ENCODE results near the gene EHD4. TPM values are rescaled to one million over a fixed set of nuclear protein-coding genes. Genes with fewer than 3 reads are reported as not detected.

EHD4 gene
- polyA plus RNA-seq, 1 donor (not counting 4 experiments of a cell fraction or from before 2014, with no cell fraction given) = 31.5 TPM

DNA sequence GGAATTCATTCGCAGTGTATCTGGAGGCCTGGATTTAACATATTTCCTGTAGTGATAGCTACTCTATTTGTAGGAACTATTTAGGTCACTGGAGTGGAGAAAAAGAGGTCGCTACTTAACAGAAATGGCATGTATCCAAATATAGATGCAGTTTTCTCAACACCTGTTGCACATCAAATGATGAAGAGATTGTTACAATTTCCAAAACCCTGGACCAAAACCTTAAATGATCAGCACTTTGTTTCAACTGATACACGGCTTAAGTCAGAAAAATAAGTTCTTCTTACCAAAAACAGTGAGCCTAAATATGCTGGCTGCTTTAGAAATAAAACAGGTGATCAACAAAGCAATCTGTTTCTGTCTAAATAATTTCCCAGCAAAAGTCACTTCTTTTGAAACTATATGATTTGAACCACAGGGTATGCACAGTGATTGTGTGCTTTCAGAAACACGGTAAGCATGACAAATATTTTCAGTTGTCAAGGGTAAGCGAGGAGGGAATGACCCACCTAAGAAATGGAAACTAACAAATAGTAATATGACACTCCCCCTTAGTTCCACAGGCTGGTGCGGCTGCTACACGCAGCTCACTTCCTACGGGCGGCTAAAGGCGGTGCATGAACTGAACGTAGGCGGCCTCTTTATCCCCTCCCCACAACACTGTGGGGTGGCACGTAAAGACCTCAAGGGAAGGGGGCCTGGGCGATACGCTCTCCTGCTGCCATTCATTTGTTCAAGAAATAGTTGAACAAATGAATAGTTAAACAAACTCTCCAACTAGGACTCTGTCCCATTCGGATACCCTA is 1.1 kb downstream of the EHD4 start:
- DNase-seq (ENCODE audit: low read depth, low spot score) (no peak), FAIRE-seq (no peak)
- peaks cover 11% of the 10 kb centered on the region for H4K20me1 ChIP-seq (ENCODE audit: control insufficient read depth, extremely low read depth, insufficient read depth, low read length)
- H2AFZ ChIP-seq (ENCODE audit: control insufficient read depth, low read length) = peak overlapping the region; percentile 24
- no peaks in the 10 kb centered on the region for H3K9me3 ChIP-seq (ENCODE audit: control insufficient read depth, low read depth, low read length)
- no peaks in the 10 kb centered on the region for H3K27me3 ChIP-seq (ENCODE audit: control insufficient read depth, extremely low read depth, insufficient read depth, low read length)
- H3K4me3 ChIP-seq (ENCODE audit: control insufficient read depth in 2 of 3, extremely low read depth in 1 of 3, insufficient read depth in 2 of 3, low read depth in 1 of 3, low read length in 3 of 3) = peak overlapping the region; percentile 83 to 98 (median 95)
- H3K36me3 ChIP-seq (ENCODE audit: control insufficient read depth in 2 of 2, extremely low read depth in 1 of 2, insufficient read depth in 2 of 2, low read length in 2 of 2) = peaks cover 5 to 10% of the 10 kb centered on the region in 2 experiments
- dilution Hi-C loops (cut with MboI; ENCODE audit: extremely low pct_ligation_motif_present, low sequenced_read_pairs) = no loop called here
- no peak for TF ChIP-seq EZH2 (IDR thresholded peaks at IDR 0.05; ENCODE audit: low read length)
- TF ChIP-seq, protein P1, sequence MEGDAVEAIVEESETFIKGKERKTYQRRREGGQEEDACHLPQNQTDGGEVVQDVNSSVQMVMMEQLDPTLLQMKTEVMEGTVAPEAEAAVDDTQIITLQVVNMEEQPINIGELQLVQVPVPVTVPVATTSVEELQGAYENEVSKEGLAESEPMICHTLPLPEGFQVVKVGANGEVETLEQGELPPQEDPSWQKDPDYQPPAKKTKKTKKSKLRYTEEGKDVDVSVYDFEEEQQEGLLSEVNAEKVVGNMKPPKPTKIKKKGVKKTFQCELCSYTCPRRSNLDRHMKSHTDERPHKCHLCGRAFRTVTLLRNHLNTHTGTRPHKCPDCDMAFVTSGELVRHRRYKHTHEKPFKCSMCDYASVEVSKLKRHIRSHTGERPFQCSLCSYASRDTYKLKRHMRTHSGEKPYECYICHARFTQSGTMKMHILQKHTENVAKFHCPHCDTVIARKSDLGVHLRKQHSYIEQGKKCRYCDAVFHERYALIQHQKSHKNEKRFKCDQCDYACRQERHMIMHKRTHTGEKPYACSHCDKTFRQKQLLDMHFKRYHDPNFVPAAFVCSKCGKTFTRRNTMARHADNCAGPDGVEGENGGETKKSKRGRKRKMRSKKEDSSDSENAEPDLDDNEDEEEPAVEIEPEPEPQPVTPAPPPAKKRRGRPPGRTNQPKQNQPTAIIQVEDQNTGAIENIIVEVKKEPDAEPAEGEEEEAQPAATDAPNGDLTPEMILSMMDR (optimal IDR thresholded peaks at IDR 0.05 in 1 of 3, IDR thresholded peaks at IDR 0.05 in 1 of 3, conservative IDR thresholded peaks at IDR 0.05 in 1 of 3; ENCODE audit: extremely low read depth in 1 of 3, insufficient read depth in 2 of 3, low read length in 3 of 3) = no peak
- no peaks in the 10 kb centered on the region for H3K9me1 ChIP-seq (ENCODE audit: control insufficient read depth, extremely low read depth, insufficient read depth, low read length)
- peak overlapping the region; percentile 84 for H3K9ac ChIP-seq (ENCODE audit: control insufficient read depth, extremely low read depth, insufficient read depth, low read length)
- peaks cover 61% of the 10 kb centered on the region for H3K79me2 ChIP-seq (ENCODE audit: control insufficient read depth, insufficient read depth, low read length)
- H3K4me2 ChIP-seq (ENCODE audit: control insufficient read depth, extremely low read depth, insufficient read depth, low read depth, low read length) = peak overlapping the region; percentile 97
- peaks cover 23% of the 10 kb centered on the region for H3K4me1 ChIP-seq (ENCODE audit: control insufficient read depth, extremely low read depth, insufficient read depth, low read length)
- H3K27ac ChIP-seq (ENCODE audit: control insufficient read depth, insufficient read depth, low read length) = peak overlapping the region; percentile 81

DNA sequence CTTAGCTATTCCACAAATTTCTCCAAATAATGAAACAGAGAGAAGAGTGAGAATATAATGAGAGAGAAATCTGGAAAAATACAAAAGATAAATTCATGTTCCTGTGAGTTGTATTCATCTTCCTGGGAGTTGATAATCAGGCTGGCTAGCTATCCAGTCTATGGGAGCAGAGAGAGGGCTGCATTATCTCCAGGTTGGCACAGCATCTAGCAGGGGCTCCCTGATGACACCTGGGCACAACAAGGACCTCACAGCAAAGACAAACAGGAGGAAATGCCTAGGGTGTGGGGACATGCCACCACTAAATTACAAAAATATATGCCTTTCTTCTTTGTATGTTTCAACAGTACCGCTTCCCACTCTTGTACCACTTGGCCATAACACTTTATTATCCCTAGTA is 1.9 kb downstream of the EHD4 start:
- TF ChIP-seq, protein P1 (optimal IDR thresholded peaks at IDR 0.05 in 1 of 3, IDR thresholded peaks at IDR 0.05 in 1 of 3, conservative IDR thresholded peaks at IDR 0.05 in 1 of 3; ENCODE audit: extremely low read depth in 1 of 3, insufficient read depth in 2 of 3, low read length in 3 of 3) = no peak
- TF ChIP-seq EZH2 (IDR thresholded peaks at IDR 0.05; ENCODE audit: low read length) = no peak
- H3K27me3 ChIP-seq (ENCODE audit: control insufficient read depth, extremely low read depth, insufficient read depth, low read length) = no peaks in the 10 kb centered on the region
- peaks cover 23% of the 10 kb centered on the region for H3K4me1 ChIP-seq (ENCODE audit: control insufficient read depth, extremely low read depth, insufficient read depth, low read length)
- peaks cover 68% of the 10 kb centered on the region for H3K79me2 ChIP-seq (ENCODE audit: control insufficient read depth, insufficient read depth, low read length)
- peaks cover 5 to 13% of the 10 kb centered on the region in 2 experiments for H3K36me3 ChIP-seq (ENCODE audit: control insufficient read depth in 2 of 2, extremely low read depth in 1 of 2, insufficient read depth in 2 of 2, low read length in 2 of 2)
- no peak overlapping the region for H3K9ac ChIP-seq (ENCODE audit: control insufficient read depth, extremely low read depth, insufficient read depth, low read length)
- peak overlapping the region; percentile 97 for H3K4me2 ChIP-seq (ENCODE audit: control insufficient read depth, extremely low read depth, insufficient read depth, low read depth, low read length)
- peaks cover 11% of the 10 kb centered on the region for H4K20me1 ChIP-seq (ENCODE audit: control insufficient read depth, extremely low read depth, insufficient read depth, low read length)
- FAIRE-seq = no peak
- peak overlapping the region in 2 of 3 experiments; percentile 95 to 98 for H3K4me3 ChIP-seq (ENCODE audit: control insufficient read depth in 2 of 3, extremely low read depth in 1 of 3, insufficient read depth in 2 of 3, low read depth in 1 of 3, low read length in 3 of 3)
- no peak overlapping the region for H3K27ac ChIP-seq (ENCODE audit: control insufficient read depth, insufficient read depth, low read length)
- DNase-seq (ENCODE audit: low read depth, low spot score) = no peak
- H3K9me1 ChIP-seq (ENCODE audit: control insufficient read depth, extremely low read depth, insufficient read depth, low read length) = no peaks in the 10 kb centered on the region
- dilution Hi-C loops (cut with MboI; ENCODE audit: extremely low pct_ligation_motif_present, low sequenced_read_pairs) = no loop called here
- H3K9me3 ChIP-seq (ENCODE audit: control insufficient read depth, low read depth, low read length) = no peaks in the 10 kb centered on the region
- no peak overlapping the region for H2AFZ ChIP-seq (ENCODE audit: control insufficient read depth, low read length)
